ENCODE measurements around the gene EEF1AKMT4. TPM values are rescaled to one million over a fixed set of nuclear protein-coding genes. Genes with fewer than 3 reads are reported as not detected.

Gene EEF1AKMT4
- polyA plus RNA-seq, 1 experiment, result 7.3 TPM

DNA sequence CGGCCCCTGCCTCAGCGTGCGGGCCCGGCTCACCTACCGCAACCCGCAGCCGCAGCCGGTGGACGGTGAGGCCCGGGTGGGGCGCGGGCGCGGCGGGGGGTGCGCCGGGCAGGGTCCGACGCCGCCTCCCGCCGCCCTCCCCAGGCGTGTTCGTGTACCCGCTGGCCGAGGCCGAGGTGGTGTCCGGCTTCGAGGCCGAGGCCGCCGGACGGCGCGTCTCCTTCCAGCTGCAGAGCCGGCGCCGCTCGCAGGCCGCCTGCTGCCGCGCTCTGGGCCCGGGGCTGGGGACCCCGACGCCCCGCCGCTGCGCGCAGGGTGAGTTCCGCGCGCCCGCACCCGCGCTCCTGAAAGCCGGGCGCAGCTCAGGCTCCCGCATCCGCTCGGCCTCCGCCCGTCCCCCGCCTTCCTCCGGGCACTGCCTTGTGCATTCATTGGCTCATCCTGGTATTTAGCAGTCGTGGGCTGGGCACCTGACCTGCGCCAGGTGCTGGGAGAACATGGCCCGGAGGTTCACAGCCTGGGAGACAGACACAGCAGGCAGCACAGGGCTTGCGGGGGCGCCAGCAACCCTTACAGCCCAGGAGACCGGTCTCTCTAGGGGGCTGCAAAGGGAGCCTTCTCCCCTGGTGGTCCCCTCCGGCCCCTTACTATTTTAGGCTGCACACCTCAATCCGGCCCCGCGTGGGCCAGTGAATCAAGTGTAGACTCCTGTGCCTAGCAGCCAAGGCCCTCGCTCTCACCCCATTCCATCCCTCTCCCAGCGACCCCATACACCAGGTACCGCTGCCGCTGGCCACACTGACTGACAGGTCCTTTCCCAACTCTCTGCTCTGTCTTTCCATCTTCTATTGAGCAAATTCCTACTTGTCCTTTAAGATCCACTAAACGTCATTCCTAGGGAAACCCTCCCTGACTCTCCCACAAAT lies 18.6 kb upstream of the EEF1AKMT4 start:
- ChIA-PET CTCF (interaction anchor here (0.6 to 1.1 kb wide), 2 partner anchors 9 to 19 kb away, joined by 3 read pairs; no protein-coding TSS in a partner anchor), POLR2A (no interaction called here)
- no peak overlapping the region for H3K4me3 ChIP-seq (ENCODE audit: low read depth, low read length)
- DNase-seq (ENCODE audit: low read depth), result no peak
- TF ChIP-seq, protein P1, sequence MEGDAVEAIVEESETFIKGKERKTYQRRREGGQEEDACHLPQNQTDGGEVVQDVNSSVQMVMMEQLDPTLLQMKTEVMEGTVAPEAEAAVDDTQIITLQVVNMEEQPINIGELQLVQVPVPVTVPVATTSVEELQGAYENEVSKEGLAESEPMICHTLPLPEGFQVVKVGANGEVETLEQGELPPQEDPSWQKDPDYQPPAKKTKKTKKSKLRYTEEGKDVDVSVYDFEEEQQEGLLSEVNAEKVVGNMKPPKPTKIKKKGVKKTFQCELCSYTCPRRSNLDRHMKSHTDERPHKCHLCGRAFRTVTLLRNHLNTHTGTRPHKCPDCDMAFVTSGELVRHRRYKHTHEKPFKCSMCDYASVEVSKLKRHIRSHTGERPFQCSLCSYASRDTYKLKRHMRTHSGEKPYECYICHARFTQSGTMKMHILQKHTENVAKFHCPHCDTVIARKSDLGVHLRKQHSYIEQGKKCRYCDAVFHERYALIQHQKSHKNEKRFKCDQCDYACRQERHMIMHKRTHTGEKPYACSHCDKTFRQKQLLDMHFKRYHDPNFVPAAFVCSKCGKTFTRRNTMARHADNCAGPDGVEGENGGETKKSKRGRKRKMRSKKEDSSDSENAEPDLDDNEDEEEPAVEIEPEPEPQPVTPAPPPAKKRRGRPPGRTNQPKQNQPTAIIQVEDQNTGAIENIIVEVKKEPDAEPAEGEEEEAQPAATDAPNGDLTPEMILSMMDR (IDR thresholded peaks at IDR 0.05; ENCODE audit: insufficient read depth, low read depth, low read length), result no peak
- peaks cover 42% of the 10 kb centered on the region for H3K27me3 ChIP-seq (ENCODE audit: control insufficient read depth, insufficient read depth, low read length)
- H3K36me3 ChIP-seq (ENCODE audit: control insufficient read depth, insufficient read depth, low read length), result no peaks in the 10 kb centered on the region

DNA sequence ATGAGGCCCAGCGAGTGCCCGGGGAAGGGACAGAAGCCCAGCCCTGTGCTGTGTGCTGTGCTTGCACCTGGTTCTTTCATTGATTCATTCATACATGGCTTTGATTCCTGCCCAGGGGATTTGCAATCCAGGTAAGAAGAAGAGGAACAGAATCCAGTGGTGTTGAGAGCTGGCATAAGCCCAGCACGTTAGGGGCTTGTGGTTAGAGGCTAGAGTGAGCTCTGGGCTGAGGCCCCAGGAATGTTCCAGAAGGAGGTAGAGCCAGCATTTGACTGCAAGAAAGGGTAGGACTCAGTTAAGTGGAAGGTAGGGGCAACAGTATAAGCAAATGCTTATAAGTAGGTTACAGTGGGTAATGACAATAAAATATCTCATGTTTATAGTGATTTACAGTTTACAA lies 17.8 kb upstream of the EEF1AKMT4 start:
- POLR2A ChIA-PET, result no interaction called here
- TF ChIP-seq, protein P1 (IDR thresholded peaks at IDR 0.05; ENCODE audit: insufficient read depth, low read depth, low read length), result no peak
- no peaks in the 10 kb centered on the region for H3K36me3 ChIP-seq (ENCODE audit: control insufficient read depth, insufficient read depth, low read length)
- no peak overlapping the region for H3K4me3 ChIP-seq (ENCODE audit: low read depth, low read length)
- DNase-seq (ENCODE audit: low read depth), result no peak
- CTCF ChIA-PET, result interaction anchor here (0.7 kb wide), 1 partner anchor 9 kb away, joined by 3 read pairs; no protein-coding TSS in a partner anchor
- H3K27me3 ChIP-seq (ENCODE audit: control insufficient read depth, insufficient read depth, low read length), result peaks cover 42% of the 10 kb centered on the region

DNA sequence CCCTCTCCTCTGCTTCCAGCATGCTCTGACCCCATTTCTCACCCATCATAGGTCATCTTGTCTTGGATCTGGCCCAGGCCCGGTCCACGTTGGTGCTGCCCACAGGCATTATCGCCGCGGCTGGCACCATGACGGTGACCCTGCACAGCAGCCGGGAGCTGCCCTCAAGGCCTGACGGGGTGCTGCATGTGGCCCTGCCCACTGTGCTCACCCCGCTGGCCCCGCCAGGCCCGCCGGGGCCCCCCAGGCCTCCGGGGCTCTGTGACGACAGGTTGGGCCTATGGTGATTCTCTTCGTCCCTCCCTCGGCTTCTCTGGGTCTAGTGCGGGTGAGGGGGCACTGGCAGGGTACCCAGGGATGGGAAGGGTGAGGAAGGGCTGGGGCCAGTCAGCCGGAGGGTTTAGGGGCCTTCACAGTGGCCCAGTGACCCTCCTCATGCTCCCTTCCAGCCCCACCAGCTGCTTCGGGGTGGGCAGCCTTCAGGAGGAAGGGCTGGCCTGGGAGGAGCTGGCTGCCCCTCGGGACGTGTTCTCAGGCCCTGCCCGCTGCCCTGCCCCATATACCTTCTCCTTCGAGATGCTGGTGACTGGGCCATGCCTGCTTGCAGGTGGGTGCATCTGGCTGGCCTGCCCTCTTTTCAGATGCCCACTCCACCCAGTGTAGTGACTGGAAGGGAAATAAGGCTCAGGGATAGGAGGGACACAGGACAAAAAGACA lies 16.2 kb upstream of the EEF1AKMT4 start:
- TF ChIP-seq, protein P1 (IDR thresholded peaks at IDR 0.05; ENCODE audit: insufficient read depth, low read depth, low read length), result no peak
- ChIA-PET POLR2A (interaction anchor here (0.5 kb wide), 1 partner anchor 1077 kb away, joined by 4 read pairs; no protein-coding TSS in a partner anchor), CTCF (no interaction called here)
- H3K36me3 ChIP-seq (ENCODE audit: control insufficient read depth, insufficient read depth, low read length), result no peaks in the 10 kb centered on the region
- H3K4me3 ChIP-seq (ENCODE audit: low read depth, low read length), result no peak overlapping the region
- DNase-seq (ENCODE audit: low read depth), result no peak
- H3K27me3 ChIP-seq (ENCODE audit: control insufficient read depth, insufficient read depth, low read length), result peaks cover 34% of the 10 kb centered on the region

DNA sequence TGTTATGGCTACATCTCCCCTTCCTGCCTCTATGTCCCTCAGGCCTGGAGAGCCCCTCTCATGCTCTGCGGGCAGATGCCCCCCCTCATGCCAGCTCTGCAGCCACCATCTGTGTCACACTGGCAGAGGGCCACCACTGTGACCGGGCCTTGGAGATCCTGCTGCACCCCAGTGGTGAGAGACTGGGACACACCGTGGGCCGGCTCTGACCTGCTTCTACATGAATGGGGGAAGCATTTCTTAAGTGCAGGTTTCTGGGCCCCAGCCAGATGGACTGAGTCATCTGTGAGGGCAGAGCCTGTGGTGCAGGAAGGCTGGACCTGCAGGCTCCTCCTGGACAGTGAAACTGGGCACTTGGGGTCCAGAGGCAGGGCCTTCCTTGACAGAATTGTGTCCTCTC lies 15.2 kb upstream of the EEF1AKMT4 start:
- POLR2A ChIA-PET, result no interaction called here
- TF ChIP-seq, protein P1 (IDR thresholded peaks at IDR 0.05; ENCODE audit: insufficient read depth, low read depth, low read length), result peak; percentile 27; the same call in 1 of the 2 replicates
- no peak overlapping the region for H3K4me3 ChIP-seq (ENCODE audit: low read depth, low read length)
- DNase-seq (ENCODE audit: low read depth), result peak; percentile 25
- H3K36me3 ChIP-seq (ENCODE audit: control insufficient read depth, insufficient read depth, low read length), result no peaks in the 10 kb centered on the region
- H3K27me3 ChIP-seq (ENCODE audit: control insufficient read depth, insufficient read depth, low read length), result peaks cover 25% of the 10 kb centered on the region
- CTCF ChIA-PET, result no interaction called here
